Epithelial cell of esophagus (primary cell): ENCODE results near the gene TDRKH.

Source experiments
- DNase-seq: peaks from one replicate; pipeline ENCODE4 v3.0.0; 2010; ENCODE audit warnings: low read depth
- H3K4me3 ChIP-seq: 2 replicates; pipeline ENCODE4 v1.5.1; 2011; ENCODE audit warnings: mild to moderate bottlenecking, low read length, control low read depth
- CTCF ChIP-seq: IDR thresholded peaks from 2 replicates; pipeline ENCODE4 v1.5.1; 2011; ENCODE audit warnings: low read depth, mild to moderate bottlenecking, low read length, control low read depth, inconsistent platforms; ENCODE audit not compliant: insufficient read depth; ENCODE audit errors: missing control alignments

The TDRKH gene

GRCh38 chr1:151728151-151729054 is 61.9 kb downstream of the TDRKH start:
- no peak for TF ChIP-seq CTCF
- no peak overlapping the region for H3K4me3 ChIP-seq
- peak; percentile 9 for DNase-seq

- H3K4me3 ChIP-seq, result no peak overlapping the region
- TF ChIP-seq CTCF, result no peak
These were observed 66.5 kb downstream of the TDRKH start for GRCh38 chr1:151723726-151724370.

More at GRCh38 chr1:151723726-151724370, 66.5 kb downstream of the TDRKH start:
- DNase-seq, result peak; percentile 64
